HL-60 (cell line): ENCODE results near the gene NME3.
A peak's percentile ranks its signal among the peaks of the same experiment; 100 is the strongest.

Experiments used
- DNase-seq, 2 experiments: peaks; one replicate each; pipeline ENCODE4 v3.0.0-alpha.2; 2010 to 2020; ENCODE audit warnings: low read depth in 1 of 2, low spot score in 1 of 2
- H3K27ac ChIP-seq: fragments of 250-450 bp; sonication (Bioruptor Pico); replicated peaks from 2 replicates; pipeline ENCODE4 v1.5.1; 2020; ENCODE audit warnings: mild to moderate bottlenecking, moderate library complexity
- H3K27me3 ChIP-seq: fragments of 250-450 bp; sonication (Bioruptor Pico); 2 replicates; pipeline ENCODE4 v1.5.1; 2021; ENCODE audit warnings: mild to moderate bottlenecking, moderate library complexity; ENCODE audit not compliant: insufficient read depth, poor library complexity, severe bottlenecking
- H3K4me3 ChIP-seq: replicated peaks from 2 replicates; pipeline ENCODE4 v1.5.1; 2011; ENCODE audit warnings: mild to moderate bottlenecking, control low read depth, low read length; ENCODE audit not compliant: insufficient read depth
- CTCF ChIP-seq: IDR thresholded peaks from one replicate; pipeline ENCODE4 v1.5.1; 2011; ENCODE audit warnings: low read length, control low read depth, inconsistent platforms; ENCODE audit not compliant: insufficient read depth
- GABPA ChIP-seq: IDR thresholded peaks from 2 replicates; pipeline ENCODE4 v1.6.1; 2012; ENCODE audit warnings: low read depth
- POLR2AphosphoS5 ChIP-seq: IDR thresholded peaks from 2 replicates; pipeline ENCODE4 v1.6.1; 2012; ENCODE audit warnings: low read depth
- SPI1 ChIP-seq: IDR thresholded peaks from 2 replicates; pipeline ENCODE4 v1.6.1; 2012; ENCODE audit warnings: low read depth, mild to moderate bottlenecking, borderline replicate concordance
- TF ChIP-seq, protein P1 (sequence below): IDR thresholded peaks from 2 replicates; pipeline ENCODE4 v1.6.1; 2012; ENCODE audit warnings: low read depth; ENCODE audit not compliant: insufficient replicate concordance

The NME3 gene

GRCh38 chr16:1782408-1783264, 11.3 kb upstream of the NME3 start, which contains the start of the genes NUBP2 and SPSB3:
Gene NUBP2, plus strand, starts transcription at chr16:1782960. Its CDS starts 61 bp downstream, at chr16:1783021.
Gene SPSB3, minus strand, starts transcription at chr16:1782571. Its CDS starts 1,088 bp downstream, at chr16:1781483.
- DNase-seq, result peak; percentile 100
- Histone ChIP-seq H3K27me3 (no peaks in the 10 kb centered on the region), H3K27ac (peak within 1 kb of the TSS; percentile 79), H3K4me3 (peak within 1 kb of the TSS; percentile 95)
- TF ChIP-seq, protein P1, sequence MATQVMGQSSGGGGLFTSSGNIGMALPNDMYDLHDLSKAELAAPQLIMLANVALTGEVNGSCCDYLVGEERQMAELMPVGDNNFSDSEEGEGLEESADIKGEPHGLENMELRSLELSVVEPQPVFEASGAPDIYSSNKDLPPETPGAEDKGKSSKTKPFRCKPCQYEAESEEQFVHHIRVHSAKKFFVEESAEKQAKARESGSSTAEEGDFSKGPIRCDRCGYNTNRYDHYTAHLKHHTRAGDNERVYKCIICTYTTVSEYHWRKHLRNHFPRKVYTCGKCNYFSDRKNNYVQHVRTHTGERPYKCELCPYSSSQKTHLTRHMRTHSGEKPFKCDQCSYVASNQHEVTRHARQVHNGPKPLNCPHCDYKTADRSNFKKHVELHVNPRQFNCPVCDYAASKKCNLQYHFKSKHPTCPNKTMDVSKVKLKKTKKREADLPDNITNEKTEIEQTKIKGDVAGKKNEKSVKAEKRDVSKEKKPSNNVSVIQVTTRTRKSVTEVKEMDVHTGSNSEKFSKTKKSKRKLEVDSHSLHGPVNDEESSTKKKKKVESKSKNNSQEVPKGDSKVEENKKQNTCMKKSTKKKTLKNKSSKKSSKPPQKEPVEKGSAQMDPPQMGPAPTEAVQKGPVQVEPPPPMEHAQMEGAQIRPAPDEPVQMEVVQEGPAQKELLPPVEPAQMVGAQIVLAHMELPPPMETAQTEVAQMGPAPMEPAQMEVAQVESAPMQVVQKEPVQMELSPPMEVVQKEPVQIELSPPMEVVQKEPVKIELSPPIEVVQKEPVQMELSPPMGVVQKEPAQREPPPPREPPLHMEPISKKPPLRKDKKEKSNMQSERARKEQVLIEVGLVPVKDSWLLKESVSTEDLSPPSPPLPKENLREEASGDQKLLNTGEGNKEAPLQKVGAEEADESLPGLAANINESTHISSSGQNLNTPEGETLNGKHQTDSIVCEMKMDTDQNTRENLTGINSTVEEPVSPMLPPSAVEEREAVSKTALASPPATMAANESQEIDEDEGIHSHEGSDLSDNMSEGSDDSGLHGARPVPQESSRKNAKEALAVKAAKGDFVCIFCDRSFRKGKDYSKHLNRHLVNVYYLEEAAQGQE, result no peak
- peak; percentile 97 for TF ChIP-seq GABPA

DNA sequence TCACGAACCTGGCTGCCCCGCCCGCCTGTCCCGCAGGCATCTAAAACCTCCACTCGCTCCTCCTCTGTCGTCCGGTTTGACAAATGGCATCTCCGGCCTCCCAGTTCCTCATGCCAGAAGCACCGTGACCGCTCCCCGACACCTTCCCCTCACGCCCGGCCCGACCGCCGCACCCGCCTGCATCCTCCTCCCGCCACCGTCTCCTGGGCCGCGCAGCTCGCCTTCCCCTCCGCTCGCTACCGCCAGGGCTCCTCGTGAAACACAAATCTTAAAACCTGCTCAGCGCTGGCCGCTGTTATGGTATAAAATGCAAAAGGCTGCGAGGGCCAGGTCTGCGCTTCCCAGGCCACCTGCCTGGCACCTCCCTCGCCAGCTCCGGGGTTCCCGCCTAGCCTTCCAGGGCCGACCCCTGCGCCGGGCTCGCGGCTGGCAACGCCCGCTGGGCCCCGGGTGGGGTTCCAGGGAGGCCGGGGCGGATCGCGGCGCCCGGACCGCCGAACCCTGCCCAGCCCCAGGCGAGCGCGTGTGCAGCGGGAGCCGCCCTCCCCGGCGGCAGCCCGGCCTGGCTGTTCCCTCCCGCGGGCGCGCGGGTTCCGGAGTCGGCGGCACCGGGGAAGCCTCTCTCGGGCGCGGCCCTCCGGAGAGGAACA, 10.5 kb upstream of the NME3 start:
- peak overlapping the region; percentile 95 for H3K4me3 ChIP-seq
- TF ChIP-seq CTCF (no peak), GABPA (no peak), POLR2AphosphoS5 (no peak; the same call in 1 of the 2 replicates), SPI1 (no peak)
- TF ChIP-seq, protein P1, result no peak
- H3K27ac ChIP-seq, result peak overlapping the region; percentile 71
- no peaks in the 10 kb centered on the region for H3K27me3 ChIP-seq
- DNase-seq, result peak in 1 of 2 experiments; percentile 60

GRCh38 chr16:1781254-1781653, 9.9 kb upstream of the NME3 start:
- TF ChIP-seq POLR2AphosphoS5, result no peak
- TF ChIP-seq SPI1, result no peak
- TF ChIP-seq GABPA, result no peak
- TF ChIP-seq CTCF, result no peak
- TF ChIP-seq, protein P1, result no peak

More at GRCh38 chr16:1781254-1781653, 9.9 kb upstream of the NME3 start:
- Histone ChIP-seq H3K27me3 (no peaks in the 10 kb centered on the region), H3K4me3 (peak overlapping the region; percentile 95), H3K27ac (peak overlapping the region; percentile 71)
- no peak for DNase-seq
